Measurements from ENCODE around the gene MARCHF4. TPM values are rescaled to one million over a fixed set of nuclear protein-coding genes. Genes with fewer than 3 reads are reported as not detected.

MARCHF4 gene
- polyA plus RNA-seq, 1 donor (not counting 4 experiments of a cell fraction or from before 2014, with no cell fraction given), result 5.3 TPM

- FAIRE-seq, result no peak
- dilution Hi-C loops (cut with MboI; ENCODE audit: extremely low pct_ligation_motif_present, low sequenced_read_pairs), result no loop called here
- H3K4me1 ChIP-seq (ENCODE audit: control insufficient read depth, extremely low read depth, insufficient read depth, low read length), result no peaks in the 10 kb centered on the region
- no peaks in the 10 kb centered on the region for H4K20me1 ChIP-seq (ENCODE audit: control insufficient read depth, extremely low read depth, insufficient read depth, low read length)
- H3K4me2 ChIP-seq (ENCODE audit: control insufficient read depth, extremely low read depth, insufficient read depth, low read depth, low read length), result no peak overlapping the region
- no peaks in the 10 kb centered on the region for H3K9me3 ChIP-seq (ENCODE audit: control insufficient read depth, low read depth, low read length)
- H3K79me2 ChIP-seq (ENCODE audit: control insufficient read depth, insufficient read depth, low read length), result peaks cover 7% of the 10 kb centered on the region
- H3K9me1 ChIP-seq (ENCODE audit: control insufficient read depth, extremely low read depth, insufficient read depth, low read length), result no peaks in the 10 kb centered on the region
- TF ChIP-seq CTCF (optimal IDR thresholded peaks at IDR 0.05 in 1 of 3, IDR thresholded peaks at IDR 0.05 in 1 of 3, conservative IDR thresholded peaks at IDR 0.05 in 1 of 3; ENCODE audit: extremely low read depth in 1 of 3, insufficient read depth in 2 of 3, low read length in 3 of 3) (no peak), EZH2 (IDR thresholded peaks at IDR 0.05; ENCODE audit: low read length) (no peak)
- no peak overlapping the region for H3K9ac ChIP-seq (ENCODE audit: control insufficient read depth, extremely low read depth, insufficient read depth, low read length)
- no peak for DNase-seq (ENCODE audit: low read depth, low spot score)
- no peak overlapping the region for H3K4me3 ChIP-seq (ENCODE audit: control insufficient read depth in 2 of 3, extremely low read depth in 1 of 3, insufficient read depth in 2 of 3, low read depth in 1 of 3, low read length in 3 of 3)
- peaks cover 23 to 25% of the 10 kb centered on the region in 2 experiments for H3K36me3 ChIP-seq (ENCODE audit: control insufficient read depth in 2 of 2, extremely low read depth in 1 of 2, insufficient read depth in 2 of 2, low read length in 2 of 2)
- H3K27ac ChIP-seq (ENCODE audit: control insufficient read depth, insufficient read depth, low read length), result no peak overlapping the region
- no peak overlapping the region for H2AFZ ChIP-seq (ENCODE audit: control insufficient read depth, low read length)
- H3K27me3 ChIP-seq (ENCODE audit: control insufficient read depth, extremely low read depth, insufficient read depth, low read length), result no peaks in the 10 kb centered on the region
Measured at GRCh38 chr2:216415541-216415940, 43.3 kb upstream of the MARCHF4 start.

- dilution Hi-C loops (cut with MboI; ENCODE audit: extremely low pct_ligation_motif_present, low sequenced_read_pairs), result no loop called here
- DNase-seq (ENCODE audit: low read depth, low spot score) (no peak), FAIRE-seq (no peak)
- H3K36me3 ChIP-seq (ENCODE audit: control insufficient read depth in 2 of 2, extremely low read depth in 1 of 2, insufficient read depth in 2 of 2, low read length in 2 of 2), result peaks cover 16 to 19% of the 10 kb centered on the region in 2 experiments
- H3K27ac ChIP-seq (ENCODE audit: control insufficient read depth, insufficient read depth, low read length), result no peak overlapping the region
- H3K79me2 ChIP-seq (ENCODE audit: control insufficient read depth, insufficient read depth, low read length), result peaks cover 7% of the 10 kb centered on the region
- no peaks in the 10 kb centered on the region for H3K4me1 ChIP-seq (ENCODE audit: control insufficient read depth, extremely low read depth, insufficient read depth, low read length)
- H3K4me3 ChIP-seq (ENCODE audit: control insufficient read depth in 2 of 3, extremely low read depth in 1 of 3, insufficient read depth in 2 of 3, low read depth in 1 of 3, low read length in 3 of 3), result no peak overlapping the region
- H3K9me3 ChIP-seq (ENCODE audit: control insufficient read depth, low read depth, low read length), result no peaks in the 10 kb centered on the region
- no peaks in the 10 kb centered on the region for H3K27me3 ChIP-seq (ENCODE audit: control insufficient read depth, extremely low read depth, insufficient read depth, low read length)
- no peaks in the 10 kb centered on the region for H3K9me1 ChIP-seq (ENCODE audit: control insufficient read depth, extremely low read depth, insufficient read depth, low read length)
- no peak overlapping the region for H2AFZ ChIP-seq (ENCODE audit: control insufficient read depth, low read length)
- TF ChIP-seq CTCF (optimal IDR thresholded peaks at IDR 0.05 in 1 of 3, IDR thresholded peaks at IDR 0.05 in 1 of 3, conservative IDR thresholded peaks at IDR 0.05 in 1 of 3; ENCODE audit: extremely low read depth in 1 of 3, insufficient read depth in 2 of 3, low read length in 3 of 3) (no peak), EZH2 (IDR thresholded peaks at IDR 0.05; ENCODE audit: low read length) (no peak)
- H3K4me2 ChIP-seq (ENCODE audit: control insufficient read depth, extremely low read depth, insufficient read depth, low read depth, low read length), result no peak overlapping the region
- H4K20me1 ChIP-seq (ENCODE audit: control insufficient read depth, extremely low read depth, insufficient read depth, low read length), result no peaks in the 10 kb centered on the region
- no peak overlapping the region for H3K9ac ChIP-seq (ENCODE audit: control insufficient read depth, extremely low read depth, insufficient read depth, low read length)
Measured at GRCh38 chr2:216414772-216415319, 42.6 kb upstream of the MARCHF4 start.
